ENCODE results near the gene MRPL1.
"Not testable (repeated sequence)": the region's sequence is repeated elsewhere in the genome, so short reads cannot be mapped to it uniquely, and the experiment has no call there.

Gene MRPL1

GRCh38 chr4:77913348-77913747 lies 50.7 kb downstream of the MRPL1 start:
- no peak for DNase-seq (ENCODE audit: low read depth)

DNA sequence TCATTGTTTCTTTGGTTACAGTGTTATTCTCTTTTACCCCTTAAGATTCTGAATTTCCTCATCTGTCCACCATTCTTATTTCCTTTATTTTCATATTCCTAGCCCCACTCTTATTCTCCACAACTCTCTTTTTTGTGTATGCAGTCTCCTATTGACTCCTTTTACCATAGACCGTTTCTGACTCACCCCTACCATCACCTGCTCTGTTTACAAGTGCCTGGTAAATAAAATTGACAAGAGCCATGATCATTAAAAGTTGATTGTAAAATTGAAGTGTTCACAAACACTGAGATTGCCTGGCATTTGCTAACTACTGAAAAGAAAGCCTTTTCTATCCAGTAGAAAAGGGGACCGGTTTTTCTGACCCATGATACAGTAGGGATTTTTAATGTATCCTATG lies 54.4 kb downstream of the MRPL1 start:
- no peak for DNase-seq (ENCODE audit: low read depth)

DNA sequence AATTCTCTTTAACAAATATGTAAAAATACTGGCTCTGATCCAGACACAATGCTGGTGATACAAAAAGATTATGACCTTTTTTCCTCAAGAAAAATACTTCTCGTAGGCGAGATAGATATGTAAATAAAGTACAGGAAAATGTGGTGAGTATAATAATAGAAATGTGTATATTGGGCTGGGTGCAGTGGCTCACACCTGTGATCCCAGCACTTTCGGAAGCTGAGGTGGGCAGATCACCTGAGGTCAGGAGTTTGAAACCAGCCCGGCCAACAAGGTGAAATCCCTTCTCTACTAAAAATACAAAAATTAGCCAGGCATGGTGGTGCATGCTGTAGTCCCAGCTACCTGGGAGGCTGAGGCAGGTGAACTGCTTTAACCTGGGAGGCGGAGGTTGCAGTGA lies 55.0 kb downstream of the MRPL1 start:
- DNase-seq (ENCODE audit: low read depth), result no peak

DNA sequence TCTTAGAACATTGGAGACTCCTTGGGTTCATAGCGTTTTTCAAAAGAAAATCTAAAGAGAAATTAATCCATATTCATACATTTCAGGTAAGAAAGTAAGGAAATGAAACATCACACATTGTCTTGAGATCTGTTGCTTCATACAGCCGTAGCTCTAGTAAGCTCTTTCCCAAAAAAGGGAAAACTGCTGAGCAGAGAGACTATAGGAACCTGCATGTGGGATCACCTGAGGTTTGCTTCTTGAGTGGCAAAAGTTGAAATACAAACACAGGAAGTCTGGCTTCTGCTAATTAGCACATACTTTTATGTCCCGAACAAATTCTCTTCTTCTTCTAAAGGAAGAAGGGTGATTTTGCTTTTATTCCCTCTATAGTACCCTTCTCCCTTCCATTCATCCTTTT lies 57.7 kb downstream of the MRPL1 start:
- no peak for DNase-seq (ENCODE audit: low read depth)

GRCh38 chr4:77921701-77922100 lies 59.1 kb downstream of the MRPL1 start:
- peak; percentile 95 for DNase-seq (ENCODE audit: low read depth)

GRCh38 chr4:77922158-77923094 lies 59.8 kb downstream of the MRPL1 start:
- DNase-seq (ENCODE audit: low read depth), result peak; percentile 62

- peak; percentile 18 for DNase-seq (ENCODE audit: low read depth)
Measured at GRCh38 chr4:77927991-77928925, 65.6 kb downstream of the MRPL1 start.

DNA sequence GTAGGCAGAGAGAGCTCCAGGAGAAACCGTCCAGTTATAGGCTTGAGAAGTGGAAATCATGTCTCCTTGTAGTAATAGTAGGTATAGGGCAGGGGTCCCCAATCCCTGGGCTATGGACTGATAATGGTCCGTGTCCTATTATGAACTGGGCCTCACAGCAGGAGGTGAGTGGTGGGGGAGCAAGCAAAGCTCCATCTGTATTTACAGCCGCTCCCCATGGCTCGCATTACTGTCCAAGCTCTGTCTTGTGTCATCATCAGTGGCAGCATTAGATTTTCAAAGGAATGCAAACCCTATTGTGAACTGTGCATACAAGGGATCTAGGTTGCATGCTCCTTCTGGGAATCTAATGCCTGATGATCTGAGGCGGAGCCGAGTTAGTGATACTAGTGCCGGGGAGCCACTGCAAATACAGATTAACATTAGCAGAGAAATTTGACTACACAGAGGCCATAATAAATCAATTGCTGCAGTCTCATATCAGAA lies 67.6 kb downstream of the MRPL1 start:
- no peak for DNase-seq (ENCODE audit: low read depth)

DNA sequence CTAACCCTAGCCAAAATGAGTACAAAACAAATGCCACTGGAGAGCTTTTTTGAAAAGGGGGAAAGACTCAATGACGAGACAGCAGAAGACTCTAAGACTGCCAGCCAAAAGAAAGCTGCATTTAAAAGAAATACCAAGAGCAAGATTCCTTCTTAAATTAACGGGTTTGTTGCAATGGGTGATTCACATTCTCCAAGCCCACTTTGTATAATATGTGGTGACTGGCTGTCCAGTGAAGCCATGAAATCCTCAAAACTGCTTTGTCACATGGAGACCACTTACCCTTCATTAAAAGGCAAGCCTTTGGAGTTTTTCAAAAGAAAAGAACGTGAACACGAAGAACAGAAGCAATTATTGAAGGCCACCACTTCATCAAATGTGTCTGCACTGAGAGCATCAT lies 68.2 kb downstream of the MRPL1 start:
- peak; percentile 23 for DNase-seq (ENCODE audit: low read depth)

DNA sequence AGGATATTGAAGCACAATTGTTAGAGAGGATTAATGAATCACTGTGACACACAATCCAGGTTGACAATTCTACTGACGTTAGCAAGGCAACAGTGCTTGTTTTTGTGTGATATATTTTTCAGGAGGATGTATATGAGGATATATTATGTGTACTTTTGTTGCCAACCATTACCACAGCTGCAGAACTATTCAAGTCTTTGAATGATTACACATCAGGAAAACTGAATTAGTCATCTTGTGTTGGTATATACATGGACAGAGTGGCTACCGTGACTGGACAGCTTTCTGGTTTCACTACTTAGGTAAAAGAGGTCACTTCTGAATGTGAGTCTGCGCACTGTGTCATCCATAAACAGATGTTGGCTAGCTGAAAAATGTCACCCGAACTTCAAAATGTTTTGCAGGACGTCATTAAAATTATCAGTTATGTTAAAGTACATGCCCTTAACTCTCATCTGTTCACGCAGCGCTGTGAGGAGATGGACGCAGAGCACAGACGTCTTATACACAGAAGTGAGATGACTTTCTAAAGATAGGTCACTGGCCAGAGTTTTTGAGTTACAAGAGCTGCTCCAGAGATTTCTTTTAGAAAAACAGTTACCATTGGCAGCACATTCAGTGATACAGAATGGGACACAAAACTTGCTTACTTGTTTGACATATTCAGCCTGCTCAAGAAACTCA lies 69.0 kb downstream of the MRPL1 start:
- peak; percentile 93 for DNase-seq (ENCODE audit: low read depth)

DNA sequence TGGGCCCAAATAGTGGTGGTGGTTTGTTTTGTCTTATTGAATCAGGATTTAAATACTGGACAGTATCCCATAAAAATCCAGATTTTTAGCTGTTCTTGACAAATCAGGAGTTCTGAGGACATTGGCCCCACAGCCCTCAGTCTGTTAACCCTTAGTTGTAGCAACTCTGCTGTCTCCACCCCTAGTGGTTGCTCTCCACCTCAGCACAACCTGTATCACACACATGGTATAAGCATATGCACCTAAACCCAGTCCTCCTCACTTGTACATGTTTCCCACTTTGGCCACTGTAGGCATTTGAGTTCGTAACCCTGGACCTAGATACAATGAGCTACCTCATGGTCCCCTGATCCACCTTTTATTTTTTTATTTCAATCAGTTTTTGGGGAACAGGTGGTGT lies 75.9 kb downstream of the MRPL1 start:
- no peak for DNase-seq (ENCODE audit: low read depth)

GRCh38 chr4:77945929-77946328 lies 83.3 kb downstream of the MRPL1 start:
- DNase-seq (ENCODE audit: low read depth), result not testable (repeated sequence)

GRCh38 chr4:77950203-77950602 lies 87.6 kb downstream of the MRPL1 start:
- no peak for DNase-seq (ENCODE audit: low read depth)

- no peak for DNase-seq (ENCODE audit: low read depth)
Measured at GRCh38 chr4:77952457-77952856, 89.8 kb downstream of the MRPL1 start.

GRCh38 chr4:77954690-77955089 lies 92.1 kb downstream of the MRPL1 start:
- no peak for DNase-seq (ENCODE audit: low read depth)

GRCh38 chr4:77956917-77957316 lies 94.3 kb downstream of the MRPL1 start:
- peak; percentile 3 for DNase-seq (ENCODE audit: low read depth)

- DNase-seq (ENCODE audit: low read depth), result no peak
Measured at GRCh38 chr4:77958897-77959296, 96.3 kb downstream of the MRPL1 start.

DNA sequence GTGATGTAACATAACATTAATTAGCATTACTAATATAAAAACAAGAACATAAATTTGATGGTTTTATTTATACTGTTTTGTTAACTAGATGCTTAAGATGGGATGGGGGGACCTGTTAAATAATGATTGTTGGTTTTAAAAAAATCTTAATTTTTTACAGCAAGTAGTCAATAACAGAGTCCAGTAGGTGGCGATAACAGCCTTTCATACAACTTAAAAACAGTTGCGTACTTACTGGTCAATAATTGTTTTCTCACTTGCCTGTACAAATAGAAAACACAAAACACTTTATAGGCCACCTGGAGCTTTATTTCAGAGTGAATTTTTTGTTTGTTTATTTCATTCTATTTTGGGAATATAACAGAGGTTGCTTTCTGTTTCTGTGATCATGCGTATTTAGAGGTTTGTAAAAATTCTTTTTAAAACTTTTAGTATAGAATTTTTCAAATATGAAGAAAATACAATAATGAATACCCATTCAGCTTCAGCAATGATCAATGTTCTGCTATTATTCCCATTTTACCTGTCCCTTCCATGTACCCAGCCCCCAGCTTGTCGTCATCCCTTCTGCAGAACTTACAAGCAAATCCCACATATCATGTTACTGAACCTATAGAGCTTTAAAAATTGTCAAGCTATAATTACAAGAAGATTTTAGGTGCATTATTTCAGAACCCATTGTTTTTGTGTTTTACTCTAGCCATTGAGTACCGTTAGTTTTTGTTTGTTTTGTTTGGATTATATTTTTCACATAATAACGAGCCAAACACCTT lies 97.1 kb downstream of the MRPL1 start:
- DNase-seq (ENCODE audit: low read depth), result peak; percentile 64

- no peak for DNase-seq (ENCODE audit: low read depth)
Measured at GRCh38 chr4:77960367-77960766, 97.7 kb downstream of the MRPL1 start.

DNA sequence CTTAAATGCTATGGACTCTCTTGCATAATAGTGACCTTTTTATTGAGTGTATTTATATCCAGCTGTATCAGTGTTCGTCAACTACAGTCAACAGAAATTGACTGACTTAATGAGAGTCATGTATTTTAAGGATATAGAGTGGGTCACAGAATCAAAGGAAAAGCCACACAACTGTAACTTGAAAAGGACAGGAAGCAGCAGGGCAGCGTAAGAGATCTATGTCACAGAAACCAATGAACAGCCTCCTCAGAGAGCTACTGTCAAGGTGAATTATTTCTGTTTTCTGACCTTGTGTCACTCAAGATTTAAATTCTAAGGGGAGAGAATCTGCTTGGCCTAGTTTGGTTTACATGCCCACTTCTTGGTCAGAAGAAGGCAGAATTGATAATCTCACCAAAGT lies 100.4 kb downstream of the MRPL1 start:
- DNase-seq (ENCODE audit: low read depth), result no peak

DNA sequence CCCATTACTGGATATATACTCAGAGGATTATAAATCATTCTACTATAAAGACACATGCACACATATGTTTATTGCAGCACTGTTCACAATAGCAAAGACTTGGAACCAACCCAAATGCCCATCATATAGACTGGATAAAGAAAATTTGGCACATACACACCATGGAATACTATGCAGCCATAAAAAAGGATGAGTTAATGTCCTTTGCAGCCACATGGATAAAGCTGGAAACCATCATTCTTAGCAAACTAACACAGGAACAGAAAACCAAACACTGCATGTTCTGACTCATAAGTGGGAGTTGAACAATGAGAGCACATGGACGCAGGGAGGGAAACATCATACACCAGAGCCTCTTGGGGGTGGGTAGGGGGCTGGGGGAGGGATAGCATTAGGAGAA lies 111.0 kb downstream of the MRPL1 start:
- DNase-seq (ENCODE audit: low read depth), result not testable (repeated sequence)

Data from ELR (cell line).